SK-N-SH (cell line): ENCODE measurements around the gene PALM3.

Experiments
- GABPA ChIP-seq: IDR thresholded peaks from 2 replicates; pipeline ENCODE4 v1.4.0; 2012; ENCODE audit warnings: low read depth, mild to moderate bottlenecking
- JUND ChIP-seq: IDR thresholded peaks from 2 replicates; pipeline ENCODE4 v1.4.0; 2012
- MXI1 ChIP-seq: IDR thresholded peaks from 2 replicates; pipeline ENCODE4 v1.6.1; 2012; ENCODE audit warnings: mild to moderate bottlenecking, low read depth, low read length, improper control_type of control experiment
- RAD21 ChIP-seq: IDR thresholded peaks from 2 replicates; pipeline ENCODE4 v1.6.1; 2012; ENCODE audit warnings: mild to moderate bottlenecking, low read length
- SIN3A ChIP-seq: IDR thresholded peaks from 2 replicates; pipeline ENCODE4 v1.6.1; 2012; ENCODE audit warnings: low read depth, mild to moderate bottlenecking, low read length, moderate library complexity, borderline replicate concordance
- TAF1 ChIP-seq: IDR thresholded peaks from 2 replicates; pipeline ENCODE4 v1.6.1; 2012; ENCODE audit warnings: low read depth, mild to moderate bottlenecking, low read length, moderate library complexity, borderline replicate concordance
- YY1 ChIP-seq: IDR thresholded peaks from 2 replicates; pipeline ENCODE4 v1.4.0; 2012; ENCODE audit warnings: low read depth, mild to moderate bottlenecking
- TF ChIP-seq, protein P1 (sequence below): fragments of 200-600 bp; sonication (generic); IDR thresholded peaks from 2 replicates; pipeline ENCODE4 v1.6.1; 2017; ENCODE audit warnings: antibody characterized with exemption, mild to moderate bottlenecking, moderate library complexity
- TF ChIP-seq, protein P2 (sequence below): IDR thresholded peaks from 2 replicates; pipeline ENCODE4 v1.4.0; 2012; ENCODE audit warnings: low read depth, borderline replicate concordance
- TF ChIP-seq, protein P3 (sequence below): IDR thresholded peaks from 2 replicates; pipeline ENCODE4 v1.6.1; 2012; ENCODE audit warnings: mild to moderate bottlenecking, low read depth, low read length, moderate library complexity
- TF ChIP-seq, protein P4 (sequence below): IDR thresholded peaks from 2 replicates; pipeline ENCODE4 v1.4.0; 2012; ENCODE audit warnings: low read depth, borderline replicate concordance
- TF ChIP-seq, protein P5 (sequence below): fragments of 150-350 bp; IDR thresholded peaks from 2 replicates; pipeline ENCODE4 v1.6.1; 2017; ENCODE audit warnings: antibody characterized with exemption, low read length, low read depth, borderline replicate concordance

DNA sequence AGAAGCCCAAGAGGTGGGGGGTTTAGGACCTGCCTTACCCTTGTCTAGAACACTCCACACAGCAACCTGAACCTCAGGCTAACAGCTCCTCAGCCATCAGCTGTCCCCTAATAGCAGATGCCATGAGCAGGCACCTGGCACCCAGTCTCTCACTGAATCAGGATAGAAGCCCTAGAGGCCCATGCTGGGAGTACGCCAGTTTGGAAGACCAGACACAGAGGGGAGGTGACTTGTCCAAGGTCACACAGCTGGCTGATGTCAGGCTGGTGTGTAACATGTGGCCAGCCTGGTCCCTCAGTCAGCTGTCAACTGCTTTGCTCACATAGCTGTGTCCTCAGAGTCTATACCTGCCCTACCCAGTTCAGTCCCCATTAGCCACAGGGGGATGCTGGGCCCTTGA lies 41.4 kb upstream of the PALM3 start:
- no peak for TF ChIP-seq JUND
- TF ChIP-seq, protein P1, sequence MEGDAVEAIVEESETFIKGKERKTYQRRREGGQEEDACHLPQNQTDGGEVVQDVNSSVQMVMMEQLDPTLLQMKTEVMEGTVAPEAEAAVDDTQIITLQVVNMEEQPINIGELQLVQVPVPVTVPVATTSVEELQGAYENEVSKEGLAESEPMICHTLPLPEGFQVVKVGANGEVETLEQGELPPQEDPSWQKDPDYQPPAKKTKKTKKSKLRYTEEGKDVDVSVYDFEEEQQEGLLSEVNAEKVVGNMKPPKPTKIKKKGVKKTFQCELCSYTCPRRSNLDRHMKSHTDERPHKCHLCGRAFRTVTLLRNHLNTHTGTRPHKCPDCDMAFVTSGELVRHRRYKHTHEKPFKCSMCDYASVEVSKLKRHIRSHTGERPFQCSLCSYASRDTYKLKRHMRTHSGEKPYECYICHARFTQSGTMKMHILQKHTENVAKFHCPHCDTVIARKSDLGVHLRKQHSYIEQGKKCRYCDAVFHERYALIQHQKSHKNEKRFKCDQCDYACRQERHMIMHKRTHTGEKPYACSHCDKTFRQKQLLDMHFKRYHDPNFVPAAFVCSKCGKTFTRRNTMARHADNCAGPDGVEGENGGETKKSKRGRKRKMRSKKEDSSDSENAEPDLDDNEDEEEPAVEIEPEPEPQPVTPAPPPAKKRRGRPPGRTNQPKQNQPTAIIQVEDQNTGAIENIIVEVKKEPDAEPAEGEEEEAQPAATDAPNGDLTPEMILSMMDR = no peak
- TF ChIP-seq, protein P2, sequence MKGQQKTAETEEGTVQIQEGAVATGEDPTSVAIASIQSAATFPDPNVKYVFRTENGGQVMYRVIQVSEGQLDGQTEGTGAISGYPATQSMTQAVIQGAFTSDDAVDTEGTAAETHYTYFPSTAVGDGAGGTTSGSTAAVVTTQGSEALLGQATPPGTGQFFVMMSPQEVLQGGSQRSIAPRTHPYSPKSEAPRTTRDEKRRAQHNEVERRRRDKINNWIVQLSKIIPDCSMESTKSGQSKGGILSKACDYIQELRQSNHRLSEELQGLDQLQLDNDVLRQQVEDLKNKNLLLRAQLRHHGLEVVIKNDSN = no peak
- no peak for TF ChIP-seq YY1
- TF ChIP-seq MXI1 = no peak
- TF ChIP-seq GABPA = no peak
- no peak for TF ChIP-seq SIN3A
- no peak for TF ChIP-seq TAF1
- TF ChIP-seq RAD21 = no peak
- TF ChIP-seq, protein P3, sequence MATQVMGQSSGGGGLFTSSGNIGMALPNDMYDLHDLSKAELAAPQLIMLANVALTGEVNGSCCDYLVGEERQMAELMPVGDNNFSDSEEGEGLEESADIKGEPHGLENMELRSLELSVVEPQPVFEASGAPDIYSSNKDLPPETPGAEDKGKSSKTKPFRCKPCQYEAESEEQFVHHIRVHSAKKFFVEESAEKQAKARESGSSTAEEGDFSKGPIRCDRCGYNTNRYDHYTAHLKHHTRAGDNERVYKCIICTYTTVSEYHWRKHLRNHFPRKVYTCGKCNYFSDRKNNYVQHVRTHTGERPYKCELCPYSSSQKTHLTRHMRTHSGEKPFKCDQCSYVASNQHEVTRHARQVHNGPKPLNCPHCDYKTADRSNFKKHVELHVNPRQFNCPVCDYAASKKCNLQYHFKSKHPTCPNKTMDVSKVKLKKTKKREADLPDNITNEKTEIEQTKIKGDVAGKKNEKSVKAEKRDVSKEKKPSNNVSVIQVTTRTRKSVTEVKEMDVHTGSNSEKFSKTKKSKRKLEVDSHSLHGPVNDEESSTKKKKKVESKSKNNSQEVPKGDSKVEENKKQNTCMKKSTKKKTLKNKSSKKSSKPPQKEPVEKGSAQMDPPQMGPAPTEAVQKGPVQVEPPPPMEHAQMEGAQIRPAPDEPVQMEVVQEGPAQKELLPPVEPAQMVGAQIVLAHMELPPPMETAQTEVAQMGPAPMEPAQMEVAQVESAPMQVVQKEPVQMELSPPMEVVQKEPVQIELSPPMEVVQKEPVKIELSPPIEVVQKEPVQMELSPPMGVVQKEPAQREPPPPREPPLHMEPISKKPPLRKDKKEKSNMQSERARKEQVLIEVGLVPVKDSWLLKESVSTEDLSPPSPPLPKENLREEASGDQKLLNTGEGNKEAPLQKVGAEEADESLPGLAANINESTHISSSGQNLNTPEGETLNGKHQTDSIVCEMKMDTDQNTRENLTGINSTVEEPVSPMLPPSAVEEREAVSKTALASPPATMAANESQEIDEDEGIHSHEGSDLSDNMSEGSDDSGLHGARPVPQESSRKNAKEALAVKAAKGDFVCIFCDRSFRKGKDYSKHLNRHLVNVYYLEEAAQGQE = no peak
- TF ChIP-seq, protein P4, sequence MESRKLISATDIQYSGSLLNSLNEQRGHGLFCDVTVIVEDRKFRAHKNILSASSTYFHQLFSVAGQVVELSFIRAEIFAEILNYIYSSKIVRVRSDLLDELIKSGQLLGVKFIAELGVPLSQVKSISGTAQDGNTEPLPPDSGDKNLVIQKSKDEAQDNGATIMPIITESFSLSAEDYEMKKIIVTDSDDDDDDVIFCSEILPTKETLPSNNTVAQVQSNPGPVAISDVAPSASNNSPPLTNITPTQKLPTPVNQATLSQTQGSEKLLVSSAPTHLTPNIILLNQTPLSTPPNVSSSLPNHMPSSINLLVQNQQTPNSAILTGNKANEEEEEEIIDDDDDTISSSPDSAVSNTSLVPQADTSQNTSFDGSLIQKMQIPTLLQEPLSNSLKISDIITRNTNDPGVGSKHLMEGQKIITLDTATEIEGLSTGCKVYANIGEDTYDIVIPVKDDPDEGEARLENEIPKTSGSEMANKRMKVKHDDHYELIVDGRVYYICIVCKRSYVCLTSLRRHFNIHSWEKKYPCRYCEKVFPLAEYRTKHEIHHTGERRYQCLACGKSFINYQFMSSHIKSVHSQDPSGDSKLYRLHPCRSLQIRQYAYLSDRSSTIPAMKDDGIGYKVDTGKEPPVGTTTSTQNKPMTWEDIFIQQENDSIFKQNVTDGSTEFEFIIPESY = no peak
- TF ChIP-seq, protein P5, sequence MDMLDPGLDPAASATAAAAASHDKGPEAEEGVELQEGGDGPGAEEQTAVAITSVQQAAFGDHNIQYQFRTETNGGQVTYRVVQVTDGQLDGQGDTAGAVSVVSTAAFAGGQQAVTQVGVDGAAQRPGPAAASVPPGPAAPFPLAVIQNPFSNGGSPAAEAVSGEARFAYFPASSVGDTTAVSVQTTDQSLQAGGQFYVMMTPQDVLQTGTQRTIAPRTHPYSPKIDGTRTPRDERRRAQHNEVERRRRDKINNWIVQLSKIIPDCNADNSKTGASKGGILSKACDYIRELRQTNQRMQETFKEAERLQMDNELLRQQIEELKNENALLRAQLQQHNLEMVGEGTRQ = no peak
